H1 (cell line): Measurements from ENCODE around the gene RANBP3L. TPM values are rescaled to one million over a fixed set of nuclear protein-coding genes. Genes with fewer than 3 reads are reported as not detected.

Experiments used
- CTCF ChIA-PET: fragments of 300-600 bp; sonication (Branson Sonifier 250); formaldehyde crosslinking; loops from one replicate; lab custom pipeline; 2021; ENCODE audit not compliant: partially characterized antibody; lab: Charles Lee
- POLR2A ChIA-PET: fragments of 300-600 bp; sonication (Branson Sonifier 250); formaldehyde crosslinking; loops from one replicate; lab custom pipeline; 2021; ENCODE audit warnings: inconsistent platforms; ENCODE audit not compliant: partially characterized antibody; lab: Charles Lee
- DNase-seq, 2 experiments: peaks; one replicate each; pipeline versions ENCODE4 v3.0.0 to v3.0.0-alpha.2; 2010 to 2022; ENCODE audit warnings: low spot score in 2 of 2, low read depth in 1 of 2, mixed read lengths in 1 of 2
- FAIRE-seq: peaks from 2 replicates; lab custom pipeline; 2011; peaks lifted over from hg19 to GRCh38; lab: Jason Lieb, UNC
- H2AFZ ChIP-seq: 2 replicates; pipeline ENCODE4 v1.8.1; 2012; ENCODE audit warnings: low read length, inconsistent platforms
- H2AK5ac ChIP-seq: 2 replicates; pipeline ENCODE4 v1.6.1; 2013; ENCODE audit warnings: low read depth, low read length
- H2BK120ac ChIP-seq: replicated peaks from 2 replicates; pipeline ENCODE3; 2013; ENCODE audit warnings: low read depth, low read length, inconsistent platforms
- H2BK12ac ChIP-seq: 2 replicates; pipeline ENCODE4 v1.6.1; 2013; ENCODE audit warnings: low read depth, low read length
- H2BK15ac ChIP-seq: 2 replicates; pipeline ENCODE4 v1.6.1; 2013; ENCODE audit warnings: low read length
- H2BK20ac ChIP-seq: 2 replicates; pipeline ENCODE4 v1.6.1; 2013; ENCODE audit warnings: low read length
- H2BK5ac ChIP-seq: 2 replicates; pipeline ENCODE4 v1.6.1; 2013; ENCODE audit warnings: low read depth, low read length
- H3K14ac ChIP-seq: 2 replicates; pipeline ENCODE4 v1.6.1; 2013; ENCODE audit warnings: inconsistent platforms; ENCODE audit not compliant: insufficient read length
- H3K18ac ChIP-seq: 2 replicates; pipeline ENCODE4 v1.6.1; 2013; ENCODE audit warnings: low read length; ENCODE audit errors: extremely low read depth
- H3K23ac ChIP-seq: 2 replicates; pipeline ENCODE4 v1.6.1; 2013; ENCODE audit warnings: inconsistent platforms; ENCODE audit not compliant: insufficient read length
- H3K23me2 ChIP-seq: 2 replicates; pipeline ENCODE4 v1.6.1; 2013; ENCODE audit warnings: low read depth, low read length
- H3K27ac ChIP-seq: 2 replicates; pipeline ENCODE4 v1.6.1; 2011; ENCODE audit warnings: low read depth, low read length, inconsistent platforms
- H3K27me3 ChIP-seq, 4 experiments: replicated peaks in 1 of 4; 1 replicate in 1 of 4; 2 replicates in 3 of 4; pipeline versions ENCODE4 v1.6.1 to v1.8.1; 2011 to 2013; ENCODE audit warnings: low read length in 3 of 4, mild to moderate bottlenecking in 3 of 4, inconsistent platforms in 2 of 4, mixed read lengths in 2 of 4, moderate library complexity in 1 of 4; ENCODE audit not compliant: control insufficient read depth in 3 of 4, insufficient read depth in 3 of 4; ENCODE audit errors: extremely low read depth in 1 of 4
- H3K36me3 ChIP-seq, 4 experiments: 2 replicates each; pipeline versions ENCODE4 v1.6.1 to v1.8.1; 2011 to 2013; ENCODE audit warnings: mild to moderate bottlenecking in 4 of 4, low read length in 3 of 4, moderate library complexity in 2 of 4, control low read depth in 1 of 4, inconsistent platforms in 1 of 4; ENCODE audit not compliant: insufficient read depth in 4 of 4, control insufficient read depth in 2 of 4
- H3K4ac ChIP-seq: replicated peaks from 2 replicates; pipeline ENCODE3; 2013; ENCODE audit warnings: low read length, low read depth, mixed read lengths, inconsistent platforms; ENCODE audit not compliant: insufficient read length
- H3K4me1 ChIP-seq, 4 experiments: replicated peaks in 1 of 4; 1 replicate in 1 of 4; 2 replicates in 3 of 4; pipeline versions ENCODE4 v1.6.1 to v1.8.1; 2011 to 2013; ENCODE audit warnings: low read length in 3 of 4, inconsistent platforms in 2 of 4, mixed read lengths in 1 of 4; ENCODE audit not compliant: insufficient read depth in 4 of 4, control insufficient read depth in 3 of 4
- H3K4me2 ChIP-seq, 2 experiments: 2 replicates each; pipeline versions ENCODE4 v1.6.1 to v1.8.1; 2011 to 2013; ENCODE audit warnings: low read depth in 2 of 2, low read length in 2 of 2, control low read depth in 1 of 2, inconsistent platforms in 1 of 2, mild to moderate bottlenecking in 1 of 2; ENCODE audit not compliant: insufficient read depth in 1 of 2
- H3K4me3 ChIP-seq, 4 experiments: fragments of 200-600, 300-600 bp in 1 of 4; sonication (generic), shearing (Covaris generic), sonication (Bioruptor Twin) in 1 of 4; 2 replicates each; pipeline versions ENCODE4 v1.5.1 to v1.8.1; 2011 to 2016; ENCODE audit warnings: low read length in 4 of 4, low read depth in 3 of 4, control low read depth in 2 of 4, inconsistent platforms in 2 of 4, mild to moderate bottlenecking in 2 of 4, mixed read lengths in 1 of 4, moderate library complexity in 1 of 4; ENCODE audit not compliant: insufficient read depth in 2 of 4; ENCODE audit errors: extremely low read depth in 1 of 4
- H3K56ac ChIP-seq: replicated peaks from 2 replicates; pipeline ENCODE3; 2013; ENCODE audit warnings: low read depth, mild to moderate bottlenecking, mixed read lengths, low read length, inconsistent platforms; ENCODE audit not compliant: insufficient read length
- H3K79me1 ChIP-seq: 2 replicates; pipeline ENCODE4 v1.6.1; 2013; ENCODE audit warnings: low read depth, low read length, control low read depth
- H3K79me2 ChIP-seq, 2 experiments: 2 replicates each; pipeline versions ENCODE4 v1.6.1 to v1.8.1; 2012 to 2013; ENCODE audit warnings: low read length in 2 of 2, mild to moderate bottlenecking in 2 of 2, inconsistent platforms in 1 of 2; ENCODE audit not compliant: insufficient read depth in 2 of 2, control insufficient read depth in 1 of 2
- H3K9ac ChIP-seq, 4 experiments: replicated peaks in 1 of 4; 1 replicate in 1 of 4; 2 replicates in 3 of 4; pipeline versions ENCODE4 v1.6.1 to v1.8.1; 2011 to 2013; ENCODE audit warnings: low read depth in 3 of 4, low read length in 3 of 4, control low read depth in 2 of 4, mild to moderate bottlenecking in 2 of 4, moderate library complexity in 2 of 4, inconsistent platforms in 1 of 4; ENCODE audit errors: extremely low read depth in 1 of 4
- H3K9me3 ChIP-seq, 2 experiments: 2 replicates each; pipeline versions ENCODE4 v1.6.1 to v1.8.1; 2012 to 2013; ENCODE audit warnings: mild to moderate bottlenecking in 2 of 2, moderate library complexity in 2 of 2, control low read depth in 1 of 2, inconsistent platforms in 1 of 2, low read depth in 1 of 2, low read length in 1 of 2, mixed read lengths in 1 of 2; ENCODE audit not compliant: insufficient read depth in 2 of 2
- H4K20me1 ChIP-seq, 2 experiments: replicated peaks in 1 of 2; 2 replicates each; pipeline versions ENCODE3 to v1.8.1; 2011 to 2013; ENCODE audit warnings: inconsistent platforms in 2 of 2, low read length in 2 of 2, mild to moderate bottlenecking in 1 of 2; ENCODE audit not compliant: insufficient read depth in 2 of 2, control insufficient read depth in 1 of 2
- H4K5ac ChIP-seq: 2 replicates; pipeline ENCODE4 v1.6.1; 2013; ENCODE audit warnings: low read length, low read depth, mixed read lengths, inconsistent platforms; ENCODE audit not compliant: insufficient read length
- H4K8ac ChIP-seq: 2 replicates; pipeline ENCODE4 v1.8.0; 2013; ENCODE audit warnings: mild to moderate bottlenecking, moderate library complexity, low read length, inconsistent platforms; ENCODE audit not compliant: insufficient read depth; ENCODE audit errors: extremely low read depth
- H4K91ac ChIP-seq: replicated peaks from 2 replicates; pipeline ENCODE3; 2013; ENCODE audit warnings: low read length, mixed read lengths, inconsistent platforms; ENCODE audit not compliant: insufficient read length
- CBX5 ChIP-seq: fragments of 300-800, 300-1000 bp; sonication (generic); IDR thresholded peaks from 2 replicates; pipeline ENCODE4 v1.7.1; 2016; ENCODE audit warnings: antibody characterized with exemption, low read length, low read depth
- CBX8 ChIP-seq: fragments of 300-800, 300-1000 bp; sonication (generic); IDR thresholded peaks from 2 replicates; pipeline ENCODE4 v1.7.1; 2016; ENCODE audit warnings: low read depth, low read length, borderline replicate concordance
- CHD2 ChIP-seq: IDR thresholded peaks from 2 replicates; pipeline ENCODE4 v1.6.1; 2012; ENCODE audit warnings: low read length, improper control_type of control experiment
- CTBP2 ChIP-seq: IDR thresholded peaks from 2 replicates; pipeline ENCODE4 v1.7.0; 2011; ENCODE audit warnings: borderline replicate concordance, mild to moderate bottlenecking, moderate library complexity, mixed read lengths, low read length; ENCODE audit not compliant: insufficient read depth, insufficient read length
- JUND ChIP-seq: IDR thresholded peaks from 2 replicates; pipeline ENCODE4 v1.6.1; 2011; ENCODE audit warnings: mild to moderate bottlenecking, improper control_type of control experiment, low read length
- KDM5A ChIP-seq: fragments of 200-600 bp; IDR thresholded peaks from 2 replicates; pipeline ENCODE4 v1.7.1; 2012; ENCODE audit warnings: mild to moderate bottlenecking, low read length, inconsistent platforms, mixed read lengths
- NANOG ChIP-seq: IDR thresholded peaks from 2 replicates; pipeline ENCODE4 v1.6.1; 2011; ENCODE audit warnings: low read length, low read depth, mild to moderate bottlenecking, inconsistent platforms; ENCODE audit not compliant: insufficient read depth, poor library complexity, severe bottlenecking
- POLR2AphosphoS5 ChIP-seq: IDR thresholded peaks from 2 replicates; pipeline ENCODE4 v1.6.1; 2011; ENCODE audit warnings: low read depth, low read length
- POU5F1 ChIP-seq: IDR thresholded peaks from 2 replicates; pipeline ENCODE4 v1.6.1; 2011; ENCODE audit warnings: low read depth, mild to moderate bottlenecking, low read length, moderate library complexity
- SIX5 ChIP-seq: IDR thresholded peaks from 2 replicates; pipeline ENCODE4 v1.6.1; 2011; ENCODE audit warnings: mild to moderate bottlenecking, low read depth, low read length
- TCF12 ChIP-seq: IDR thresholded peaks from 2 replicates; pipeline ENCODE4 v1.6.1; 2011; ENCODE audit warnings: low read depth, mild to moderate bottlenecking, low read length
- WGBS, 2 experiments: shearing (Covaris generic) in 1 of 2; methylation state at CpG; one replicate each; pipeline versions ENCODE4 v1.1.6 to v1.1.7; 2013 to 2015; ENCODE audit warnings: low lambda C conversion rate in 2 of 2, mixed read lengths in 2 of 2, inconsistent platforms in 1 of 2, low coverage in 1 of 2, missing lambda C conversion rate in 1 of 2; ENCODE audit not compliant: insufficient replicate concordance in 2 of 2, insufficient coverage in 1 of 2, insufficient read length in 1 of 2; ENCODE audit errors: extremely low coverage in 1 of 2, missing lambda C conversion rate in 1 of 2; 5-methylcytosine and 5-hydroxymethylcytosine counted together
- polyA plus RNA-seq, 7 experiments: library from polyadenylated mRNA; depleted of rRNA in 3 of 7; stranded (reverse) in 5 of 7; unstranded in 2 of 7; fragments of >200 nt in 5 of 7; fragments of 200-250 nt in 2 of 7; gene quantifications; 1 replicate in 5 of 7; 2 replicates in 1 of 7; 4 replicates in 1 of 7; pipeline versions ENCODE4 v1.2.1 to v1.2.3, GENCODE V29; 2011 to 2013; ENCODE audit warnings: missing spikeins in 2 of 7, mixed read lengths in 2 of 7
- total RNA-seq: library from RNA; stranded (reverse); fragmentation: NEBNext Ultra II Directional; extraction: Animal tissue kit (Norgen Biotek cat#: 25700); gene quantifications from 2 replicates; pipeline ENCODE4 v1.2.1, GENCODE V29; 2021
- TF ChIP-seq, protein P1 (sequence below): IDR thresholded peaks from 2 replicates; pipeline ENCODE4 v1.6.1; 2011; ENCODE audit warnings: low read length, improper control_type of control experiment

Gene RANBP3L
- total and polyA plus RNA-seq, 2 of the 8 experiments (the other 6 are each of a cell fraction or from before 2014, with no cell fraction given): not detected

GRCh38 chr5:36323926-36324781 is 22.5 kb upstream of the RANBP3L start:
- no peak overlapping the region for H3K18ac ChIP-seq
- no peak overlapping the region for H3K4ac ChIP-seq
- FAIRE-seq (no peak), DNase-seq (no peak)
- CTCF ChIA-PET: interaction anchor here (0.6 to 2.8 kb wide), 4 partner anchors 10 to 135 kb away, joined by 3 to 9 read pairs (median 4); no protein-coding TSS in a partner anchor
- no peaks in the 10 kb centered on the region for H3K9me3 ChIP-seq
- H3K14ac ChIP-seq: no peak overlapping the region
- no peak overlapping the region for H3K4me2 ChIP-seq
- no peaks in the 10 kb centered on the region for H4K20me1 ChIP-seq
- H3K27ac ChIP-seq: no peak overlapping the region
- H2BK12ac ChIP-seq: no peak overlapping the region
- no peak overlapping the region for H4K5ac ChIP-seq
- no peak overlapping the region for H3K56ac ChIP-seq
- H2BK15ac ChIP-seq: no peak overlapping the region
- no peak overlapping the region for H2BK20ac ChIP-seq
- H2BK5ac ChIP-seq: no peak overlapping the region
- H4K91ac ChIP-seq: no peak overlapping the region
- no peaks in the 10 kb centered on the region for H3K27me3 ChIP-seq
- H2AK5ac ChIP-seq: no peak overlapping the region
- H3K4me1 ChIP-seq: no peaks in the 10 kb centered on the region
- WGBS, 2 experiments: 72% methylated on average over 6 of the region's 6 CpGs; no CpG with 5 or more reads in 1 of the 2 experiments
- H2BK120ac ChIP-seq: no peak overlapping the region
- no peak overlapping the region for H3K9ac ChIP-seq
- no peak overlapping the region for H3K23ac ChIP-seq
- no peaks in the 10 kb centered on the region for H3K23me2 ChIP-seq
- no peaks in the 10 kb centered on the region for H3K36me3 ChIP-seq
- no peak overlapping the region for H4K8ac ChIP-seq
- H3K79me2 ChIP-seq: no peaks in the 10 kb centered on the region
- POLR2A ChIA-PET: no interaction called here
- H3K79me1 ChIP-seq: no peaks in the 10 kb centered on the region
- no peak overlapping the region for H2AFZ ChIP-seq
- no peak overlapping the region for H3K4me3 ChIP-seq
- no peak for TF ChIP-seq CTBP2
- no peak for TF ChIP-seq KDM5A
- TF ChIP-seq TCF12: no peak
- no peak for TF ChIP-seq CHD2
- TF ChIP-seq CBX8: no peak
- TF ChIP-seq SIX5: no peak
- no peak for TF ChIP-seq POLR2AphosphoS5
- no peak for TF ChIP-seq CBX5
- no peak for TF ChIP-seq POU5F1
- TF ChIP-seq NANOG: no peak
- TF ChIP-seq, protein P1, sequence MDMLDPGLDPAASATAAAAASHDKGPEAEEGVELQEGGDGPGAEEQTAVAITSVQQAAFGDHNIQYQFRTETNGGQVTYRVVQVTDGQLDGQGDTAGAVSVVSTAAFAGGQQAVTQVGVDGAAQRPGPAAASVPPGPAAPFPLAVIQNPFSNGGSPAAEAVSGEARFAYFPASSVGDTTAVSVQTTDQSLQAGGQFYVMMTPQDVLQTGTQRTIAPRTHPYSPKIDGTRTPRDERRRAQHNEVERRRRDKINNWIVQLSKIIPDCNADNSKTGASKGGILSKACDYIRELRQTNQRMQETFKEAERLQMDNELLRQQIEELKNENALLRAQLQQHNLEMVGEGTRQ: no peak
- TF ChIP-seq JUND: no peak
